GM12878 (cell line): ENCODE data around the gene ALOX12B. TPM values are rescaled to one million over a fixed set of nuclear protein-coding genes. Genes with fewer than 3 reads are reported as not detected.

Experiments
- ATAC-seq: fragments of 200-7000 bp; cut with Tn5 transposase; 3 replicates; pipeline ENCODE4 v1.9.1; 2020; ENCODE audit warnings: mild to moderate bottlenecking, moderate library complexity
- BruUV-seq: library from RNA; stranded (reverse); fragments of 400-500 nt; replicated peaks from 2 replicates; lab custom pipeline; 2021; lab: Mats Ljungman, UMichigan
- CTCF ChIA-PET: fragments of 300-600 bp; sonication (Branson Sonifier 250); formaldehyde crosslinking; extraction: SDS; loops from one replicate; lab custom pipeline; 2021; ENCODE audit warnings: inconsistent platforms; lab: Yijun Ruan, JAX
- POLR2A ChIA-PET: fragments of 350-600 bp; formaldehyde crosslinking; extraction: SDS; loops from one replicate; lab custom pipeline; 2021; ENCODE audit warnings: inconsistent platforms; lab: Charles Lee
- RAD21 ChIA-PET: fragments of 300-600 bp; sonication (Branson Sonifier 250); formaldehyde crosslinking; loops from one replicate; lab custom pipeline; 2023; ENCODE audit warnings: antibody characterized with exemption; ENCODE audit not compliant: unreplicated experiment; lab: Charles Lee
- SMC1A ChIA-PET: fragments of 300-600 bp; sonication (Branson Sonifier 250); formaldehyde crosslinking; loops from one replicate; lab custom pipeline; 2023; ENCODE audit not compliant: unreplicated experiment, uncharacterized antibody; lab: Charles Lee
- DNase-seq: peaks from one replicate; pipeline ENCODE4 v3.0.0-alpha.2; 2011; ENCODE audit warnings: low read depth, low spot score
- FAIRE-seq: peaks from 3 replicates; lab custom pipeline; 2011; peaks lifted over from hg19 to GRCh38; lab: Jason Lieb, UNC
- H2AFZ ChIP-seq: 2 replicates; pipeline ENCODE4 v1.6.0; 2011; ENCODE audit warnings: low read depth, low read length, control low read depth; ENCODE audit not compliant: control insufficient read depth
- H3K27ac ChIP-seq: 2 replicates; pipeline ENCODE4 v1.5.1; 2011; ENCODE audit warnings: control low read depth; ENCODE audit not compliant: control insufficient read depth, insufficient read depth
- H3K27me3 ChIP-seq, 2 experiments: replicated peaks in 1 of 2; 2 replicates each; pipeline versions ENCODE4 v1.6.0 to v1.6.1; 2011; ENCODE audit warnings: low read length in 1 of 2; ENCODE audit not compliant: control insufficient read depth in 2 of 2, insufficient read depth in 2 of 2
- H3K36me3 ChIP-seq, 2 experiments: 2 replicates each; pipeline ENCODE4 v1.5.1; 2011; ENCODE audit warnings: low read length in 1 of 2; ENCODE audit not compliant: control insufficient read depth in 2 of 2, insufficient read depth in 2 of 2
- H3K4me1 ChIP-seq: 2 replicates; pipeline ENCODE4 v1.6.1; 2011; ENCODE audit warnings: mild to moderate bottlenecking, low read length, moderate library complexity, mixed read lengths; ENCODE audit not compliant: control insufficient read depth, insufficient read depth
- H3K4me2 ChIP-seq: 2 replicates; pipeline ENCODE4 v1.6.0; 2011; ENCODE audit warnings: control low read depth; ENCODE audit not compliant: control insufficient read depth, insufficient read depth
- H3K4me3 ChIP-seq: fragments of 200-600 bp; sonication (generic); 2 replicates; pipeline ENCODE4 v1.5.1; 2016
- H3K79me2 ChIP-seq: 2 replicates; pipeline ENCODE4 v1.6.0; 2011; ENCODE audit warnings: low read length; ENCODE audit not compliant: control insufficient read depth, insufficient read depth
- H3K9ac ChIP-seq: 2 replicates; pipeline ENCODE4 v1.8.0; 2011; ENCODE audit warnings: low read length, control low read depth, mixed read lengths; ENCODE audit not compliant: control insufficient read depth, insufficient read depth
- H3K9me3 ChIP-seq: replicated peaks from 3 replicates; pipeline ENCODE4 v1.5.1; 2011; ENCODE audit warnings: mild to moderate bottlenecking, low read length; ENCODE audit not compliant: control insufficient read depth, insufficient read depth
- H4K20me1 ChIP-seq: 2 replicates; pipeline ENCODE4 v1.6.0; 2011; ENCODE audit not compliant: control insufficient read depth, insufficient read depth
- ELK1 ChIP-seq: IDR thresholded peaks from 2 replicates; pipeline ENCODE4 v1.6.1; 2012; ENCODE audit warnings: low read depth, low read length, improper control_type of control experiment
- FOS ChIP-seq: IDR thresholded peaks from 3 replicates; pipeline ENCODE4 v1.6.1; 2011; ENCODE audit warnings: borderline replicate concordance; ENCODE audit not compliant: insufficient read length; ENCODE audit errors: extremely low read depth
- NR2F1 ChIP-seq: fragments of 450-650 bp; conservative IDR thresholded peaks from 2 replicates; pipeline ENCODE4 v1.6.1; 2017; ENCODE audit warnings: mild to moderate bottlenecking
- RAD51 ChIP-seq: fragments of 450-650 bp; IDR thresholded peaks from 2 replicates; pipeline ENCODE4 v1.6.1; 2016; ENCODE audit warnings: moderate library complexity, mild to moderate bottlenecking, inconsistent platforms
- TARDBP ChIP-seq: IDR thresholded peaks from 2 replicates; pipeline ENCODE4 v1.6.1; 2016; ENCODE audit warnings: borderline replicate concordance
- TCF3 ChIP-seq: IDR thresholded peaks from 2 replicates; pipeline ENCODE4 v1.6.1; 2012; ENCODE audit warnings: low read depth, mild to moderate bottlenecking, low read length, borderline replicate concordance; ENCODE audit not compliant: insufficient read depth
- WGBS: methylation state at CpG from one replicate; pipeline ENCODE4 v1.1.6; 2016; ENCODE audit warnings: low lambda C conversion rate; ENCODE audit not compliant: insufficient replicate concordance, insufficient coverage; ENCODE audit errors: missing lambda C conversion rate; 5-methylcytosine and 5-hydroxymethylcytosine counted together
- in situ Hi-C: fragments of 300-500 bp; cut with MboI; formaldehyde crosslinking; loops from 9 replicates; pipeline ENCODE4 v1.14.3; 2018; ENCODE audit warnings: mixed read lengths
- intact Hi-C: fragments of 100-400 bp; cut with micrococcal nuclease; formaldehyde crosslinking; loops from one replicate; pipeline ENCODE4 v1.14.2; 2022; ENCODE audit not compliant: unreplicated experiment
- polyA plus RNA-seq, 11 experiments: library from polyadenylated mRNA; depleted of rRNA in 4 of 11; unstranded in 6 of 11; stranded (reverse) in 5 of 11; fragments of >200 nt; fragmentation: Nextera tagmentation in 4 of 11; fragmentation: Illumina TruSeq in 1 of 11; extraction: Ambion mirVana in 4 of 11; extraction: Trizol in 1 of 11; gene quantifications; 1 replicate in 1 of 11; 2 replicates in 10 of 11; pipeline versions ENCODE4 v1.2.1 to v1.2.3, GENCODE V29; 2011 to 2016; ENCODE audit warnings: inconsistent platforms in 2 of 11, missing spikeins in 2 of 11, low read depth in 1 of 11
- total RNA-seq, 4 experiments: library from RNA; depleted of rRNA in 3 of 4; stranded (reverse); fragments of >200 nt in 3 of 4; fragmentation: Illumina TruSeq in 1 of 4; extraction: Trizol in 1 of 4; gene quantifications; 2 replicates each; pipeline versions ENCODE4 v1.2.1 to v1.2.3, GENCODE V29; 2013 to 2021
- TF ChIP-seq, protein P1 (sequence below): IDR thresholded peaks from 2 replicates; pipeline ENCODE4 v1.6.1; 2012; ENCODE audit warnings: improper control_type of control experiment, low read depth, low read length; ENCODE audit not compliant: insufficient replicate concordance
- TF ChIP-seq, protein P2 (sequence below): IDR thresholded peaks from 2 replicates; pipeline ENCODE4 v1.6.1; 2012; ENCODE audit warnings: mild to moderate bottlenecking, low read depth, low read length
- TF ChIP-seq, protein P3 (sequence below): fragments of 450-650 bp; IDR thresholded peaks from 2 replicates; pipeline ENCODE4 v1.6.1; 2017; ENCODE audit warnings: mild to moderate bottlenecking, low read depth, inconsistent platforms; ENCODE audit not compliant: poor library complexity, severe bottlenecking

The ALOX12B gene
- total and polyA plus RNA-seq, 10 of the 15 experiments (the other 5 are each of a cell fraction or from before 2014, with no cell fraction given), result 0.17 to 0.54 TPM; not detected in 8

DNA sequence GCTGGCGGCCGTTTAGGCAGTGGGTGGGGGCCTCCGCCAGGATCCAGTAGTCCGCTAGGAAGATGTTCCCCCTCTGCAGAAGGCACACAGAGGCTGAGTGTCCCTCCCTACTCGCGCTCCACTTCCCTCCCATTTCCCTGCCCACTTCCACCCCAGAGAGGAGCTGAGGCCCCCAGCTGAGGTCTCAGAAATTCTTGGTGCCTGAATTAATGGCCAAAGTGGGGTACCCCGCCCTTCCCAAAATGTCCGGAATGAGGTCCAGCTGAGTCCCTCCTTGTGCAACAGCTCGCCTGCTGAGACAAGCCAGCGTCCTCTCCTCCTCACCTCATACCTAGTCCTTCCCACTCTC, 22.9 kb upstream of the ALOX12B start:
- Histone ChIP-seq H3K27me3 (no peaks in the 10 kb centered on the region; a peak in 2 of 4 replicates), H3K36me3 (no peaks in the 10 kb centered on the region), H3K4me2 (no peak overlapping the region), H3K9me3 (no peaks in the 10 kb centered on the region), H3K4me3 (no peak overlapping the region), H3K9ac (no peak overlapping the region), H3K27ac (no peak overlapping the region)
- intact Hi-C loops, result no loop called here
- 0% methylated on average over 10 of the region's 10 CpGs for WGBS
- DNase-seq, result no peak
- SMC1A ChIA-PET, result interaction anchor here (1.0 to 2.7 kb wide), 8 partner anchors 9 to 52 kb away, joined by 3 to 13 read pairs (median 5); no protein-coding TSS in a partner anchor
- TF ChIP-seq TARDBP, result no peak
- no peak for TF ChIP-seq FOS
- no peak for TF ChIP-seq RAD51
- TF ChIP-seq, protein P1, sequence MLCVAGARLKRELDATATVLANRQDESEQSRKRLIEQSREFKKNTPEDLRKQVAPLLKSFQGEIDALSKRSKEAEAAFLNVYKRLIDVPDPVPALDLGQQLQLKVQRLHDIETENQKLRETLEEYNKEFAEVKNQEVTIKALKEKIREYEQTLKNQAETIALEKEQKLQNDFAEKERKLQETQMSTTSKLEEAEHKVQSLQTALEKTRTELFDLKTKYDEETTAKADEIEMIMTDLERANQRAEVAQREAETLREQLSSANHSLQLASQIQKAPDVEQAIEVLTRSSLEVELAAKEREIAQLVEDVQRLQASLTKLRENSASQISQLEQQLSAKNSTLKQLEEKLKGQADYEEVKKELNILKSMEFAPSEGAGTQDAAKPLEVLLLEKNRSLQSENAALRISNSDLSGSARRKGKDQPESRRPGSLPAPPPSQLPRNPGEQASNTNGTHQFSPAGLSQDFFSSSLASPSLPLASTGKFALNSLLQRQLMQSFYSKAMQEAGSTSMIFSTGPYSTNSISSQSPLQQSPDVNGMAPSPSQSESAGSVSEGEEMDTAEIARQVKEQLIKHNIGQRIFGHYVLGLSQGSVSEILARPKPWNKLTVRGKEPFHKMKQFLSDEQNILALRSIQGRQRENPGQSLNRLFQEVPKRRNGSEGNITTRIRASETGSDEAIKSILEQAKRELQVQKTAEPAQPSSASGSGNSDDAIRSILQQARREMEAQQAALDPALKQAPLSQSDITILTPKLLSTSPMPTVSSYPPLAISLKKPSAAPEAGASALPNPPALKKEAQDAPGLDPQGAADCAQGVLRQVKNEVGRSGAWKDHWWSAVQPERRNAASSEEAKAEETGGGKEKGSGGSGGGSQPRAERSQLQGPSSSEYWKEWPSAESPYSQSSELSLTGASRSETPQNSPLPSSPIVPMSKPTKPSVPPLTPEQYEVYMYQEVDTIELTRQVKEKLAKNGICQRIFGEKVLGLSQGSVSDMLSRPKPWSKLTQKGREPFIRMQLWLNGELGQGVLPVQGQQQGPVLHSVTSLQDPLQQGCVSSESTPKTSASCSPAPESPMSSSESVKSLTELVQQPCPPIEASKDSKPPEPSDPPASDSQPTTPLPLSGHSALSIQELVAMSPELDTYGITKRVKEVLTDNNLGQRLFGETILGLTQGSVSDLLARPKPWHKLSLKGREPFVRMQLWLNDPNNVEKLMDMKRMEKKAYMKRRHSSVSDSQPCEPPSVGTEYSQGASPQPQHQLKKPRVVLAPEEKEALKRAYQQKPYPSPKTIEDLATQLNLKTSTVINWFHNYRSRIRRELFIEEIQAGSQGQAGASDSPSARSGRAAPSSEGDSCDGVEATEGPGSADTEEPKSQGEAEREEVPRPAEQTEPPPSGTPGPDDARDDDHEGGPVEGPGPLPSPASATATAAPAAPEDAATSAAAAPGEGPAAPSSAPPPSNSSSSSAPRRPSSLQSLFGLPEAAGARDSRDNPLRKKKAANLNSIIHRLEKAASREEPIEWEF, result no peak
- TF ChIP-seq, protein P2, sequence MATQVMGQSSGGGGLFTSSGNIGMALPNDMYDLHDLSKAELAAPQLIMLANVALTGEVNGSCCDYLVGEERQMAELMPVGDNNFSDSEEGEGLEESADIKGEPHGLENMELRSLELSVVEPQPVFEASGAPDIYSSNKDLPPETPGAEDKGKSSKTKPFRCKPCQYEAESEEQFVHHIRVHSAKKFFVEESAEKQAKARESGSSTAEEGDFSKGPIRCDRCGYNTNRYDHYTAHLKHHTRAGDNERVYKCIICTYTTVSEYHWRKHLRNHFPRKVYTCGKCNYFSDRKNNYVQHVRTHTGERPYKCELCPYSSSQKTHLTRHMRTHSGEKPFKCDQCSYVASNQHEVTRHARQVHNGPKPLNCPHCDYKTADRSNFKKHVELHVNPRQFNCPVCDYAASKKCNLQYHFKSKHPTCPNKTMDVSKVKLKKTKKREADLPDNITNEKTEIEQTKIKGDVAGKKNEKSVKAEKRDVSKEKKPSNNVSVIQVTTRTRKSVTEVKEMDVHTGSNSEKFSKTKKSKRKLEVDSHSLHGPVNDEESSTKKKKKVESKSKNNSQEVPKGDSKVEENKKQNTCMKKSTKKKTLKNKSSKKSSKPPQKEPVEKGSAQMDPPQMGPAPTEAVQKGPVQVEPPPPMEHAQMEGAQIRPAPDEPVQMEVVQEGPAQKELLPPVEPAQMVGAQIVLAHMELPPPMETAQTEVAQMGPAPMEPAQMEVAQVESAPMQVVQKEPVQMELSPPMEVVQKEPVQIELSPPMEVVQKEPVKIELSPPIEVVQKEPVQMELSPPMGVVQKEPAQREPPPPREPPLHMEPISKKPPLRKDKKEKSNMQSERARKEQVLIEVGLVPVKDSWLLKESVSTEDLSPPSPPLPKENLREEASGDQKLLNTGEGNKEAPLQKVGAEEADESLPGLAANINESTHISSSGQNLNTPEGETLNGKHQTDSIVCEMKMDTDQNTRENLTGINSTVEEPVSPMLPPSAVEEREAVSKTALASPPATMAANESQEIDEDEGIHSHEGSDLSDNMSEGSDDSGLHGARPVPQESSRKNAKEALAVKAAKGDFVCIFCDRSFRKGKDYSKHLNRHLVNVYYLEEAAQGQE, result no peak
- TF ChIP-seq TCF3, result no peak
- no peak for TF ChIP-seq ELK1
- TF ChIP-seq, protein P3, sequence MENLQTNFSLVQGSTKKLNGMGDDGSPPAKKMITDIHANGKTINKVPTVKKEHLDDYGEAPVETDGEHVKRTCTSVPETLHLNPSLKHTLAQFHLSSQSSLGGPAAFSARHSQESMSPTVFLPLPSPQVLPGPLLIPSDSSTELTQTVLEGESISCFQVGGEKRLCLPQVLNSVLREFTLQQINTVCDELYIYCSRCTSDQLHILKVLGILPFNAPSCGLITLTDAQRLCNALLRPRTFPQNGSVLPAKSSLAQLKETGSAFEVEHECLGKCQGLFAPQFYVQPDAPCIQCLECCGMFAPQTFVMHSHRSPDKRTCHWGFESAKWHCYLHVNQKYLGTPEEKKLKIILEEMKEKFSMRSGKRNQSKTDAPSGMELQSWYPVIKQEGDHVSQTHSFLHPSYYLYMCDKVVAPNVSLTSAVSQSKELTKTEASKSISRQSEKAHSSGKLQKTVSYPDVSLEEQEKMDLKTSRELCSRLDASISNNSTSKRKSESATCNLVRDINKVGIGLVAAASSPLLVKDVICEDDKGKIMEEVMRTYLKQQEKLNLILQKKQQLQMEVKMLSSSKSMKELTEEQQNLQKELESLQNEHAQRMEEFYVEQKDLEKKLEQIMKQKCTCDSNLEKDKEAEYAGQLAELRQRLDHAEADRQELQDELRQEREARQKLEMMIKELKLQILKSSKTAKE, result no peak
- no peak for TF ChIP-seq NR2F1
- TF ChIP-seq, all 136 proteins: peak for 0
- no peak for FAIRE-seq
- POLR2A ChIA-PET, result interaction anchor here (0.5 to 0.9 kb wide), 2 partner anchors 50 to 78 kb away, joined by 3 read pairs; no protein-coding TSS in a partner anchor
- no peak overlapping the region for H2AFZ ChIP-seq
- CTCF ChIA-PET, result interaction anchor here (0.6 to 14.3 kb wide), 25 partner anchors 9 to 406 kb away, joined by 3 to 189 read pairs (median 4); partner anchors contain the start of genes ALOX12B and ALOXE3
- peaks cover 4% of the 10 kb centered on the region for H3K4me1 ChIP-seq
- BruUV-seq, result no TSS peak
- ATAC-seq, result no peak
- H4K20me1 ChIP-seq, result no peaks in the 10 kb centered on the region
- no peaks in the 10 kb centered on the region for H3K79me2 ChIP-seq
- RAD21 ChIA-PET, result interaction anchor here (0.8 to 2.4 kb wide), 10 partner anchors 9 to 53 kb away, joined by 3 to 11 read pairs (median 4); partner anchors contain the start of gene ALOXE3
- in situ Hi-C loops, result loop anchor here (5.0 kb wide), 1 partner anchor 33 kb away; no protein-coding TSS in a partner anchor
